Endothelial cell of umbilical vein (primary cell): ENCODE results near the gene MACROD2. TPM values are rescaled to one million over a fixed set of nuclear protein-coding genes. Genes with fewer than 3 reads are reported as not detected.

ENCODE experiments used
- BruUV-seq: library from RNA; stranded (reverse); fragments of 400-500 nt; replicated peaks from 2 replicates; lab custom pipeline; 2021; lab: Mats Ljungman, UMichigan
- CTCF ChIA-PET: fragments of 300-600, 350-600 bp; sonication (Branson Sonifier 250); formaldehyde crosslinking; loops from one replicate; lab custom pipeline; 2021; ENCODE audit warnings: antibody characterized with exemption, inconsistent platforms; lab: Charles Lee
- POLR2A ChIA-PET: fragments of 300-600, 350-600 bp; sonication (Branson Sonifier 250); formaldehyde crosslinking; loops from one replicate; lab custom pipeline; 2021; ENCODE audit warnings: antibody characterized with exemption, inconsistent platforms; lab: Charles Lee
- DNase-seq: peaks from one replicate; pipeline ENCODE4 v3.0.0-alpha.2; 2011; ENCODE audit warnings: low read depth, low spot score
- FAIRE-seq: peaks from 2 replicates; lab custom pipeline; 2011; peaks lifted over from hg19 to GRCh38; lab: Jason Lieb, UNC
- H2AFZ ChIP-seq: 2 replicates; pipeline ENCODE4 v1.6.0; 2012; ENCODE audit warnings: low read depth, low read length, control low read depth, inconsistent platforms
- H3K27ac ChIP-seq: 2 replicates; pipeline ENCODE4 v1.5.1; 2011; ENCODE audit warnings: low read depth, mild to moderate bottlenecking, control low read depth, low read length, moderate library complexity; ENCODE audit not compliant: insufficient read depth
- H3K27me3 ChIP-seq, 2 experiments: 2 replicates each; pipeline versions ENCODE4 v1.6.0 to v1.6.1; 2011; ENCODE audit warnings: low read length in 2 of 2, mixed read lengths in 1 of 2; ENCODE audit not compliant: control insufficient read depth in 2 of 2, insufficient read depth in 2 of 2
- H3K36me3 ChIP-seq, 2 experiments: 2 replicates in 1 of 2; 3 replicates in 1 of 2; pipeline ENCODE4 v1.5.1; 2011; ENCODE audit warnings: low read length in 2 of 2, mild to moderate bottlenecking in 1 of 2, moderate library complexity in 1 of 2; ENCODE audit not compliant: control insufficient read depth in 2 of 2, insufficient read depth in 2 of 2; ENCODE audit errors: extremely low read depth in 1 of 2
- H3K4me1 ChIP-seq: 3 replicates; pipeline ENCODE4 v1.5.1; 2011; ENCODE audit warnings: mild to moderate bottlenecking, low read length; ENCODE audit not compliant: control insufficient read depth, insufficient read depth; ENCODE audit errors: extremely low read depth
- H3K4me2 ChIP-seq: 2 replicates; pipeline ENCODE4 v1.6.1; 2011; ENCODE audit warnings: low read length, control low read depth, mixed read lengths; ENCODE audit not compliant: insufficient read depth
- H3K4me3 ChIP-seq, 3 experiments: fragments of 200-600 bp in 1 of 3; sonication (generic), shearing (Covaris generic) in 1 of 3; replicated peaks in 1 of 3; 2 replicates each; pipeline ENCODE4 v1.5.1; 2011 to 2016; ENCODE audit warnings: control low read depth in 3 of 3, low read length in 3 of 3, mild to moderate bottlenecking in 2 of 3, inconsistent platforms in 1 of 3, low read depth in 1 of 3, moderate library complexity in 1 of 3; ENCODE audit not compliant: insufficient read depth in 1 of 3
- H3K79me2 ChIP-seq: 2 replicates; pipeline ENCODE4 v1.6.0; 2012; ENCODE audit warnings: low read length, inconsistent platforms; ENCODE audit not compliant: control insufficient read depth, insufficient read depth
- H3K9ac ChIP-seq: replicated peaks from 2 replicates; pipeline ENCODE3; 2011; ENCODE audit warnings: low read length, control low read depth; ENCODE audit not compliant: insufficient read depth; ENCODE audit errors: extremely low read depth
- H3K9me1 ChIP-seq: replicated peaks from 3 replicates; pipeline ENCODE4 v1.6.0; 2011; ENCODE audit warnings: mild to moderate bottlenecking, low read length; ENCODE audit not compliant: control insufficient read depth, insufficient read depth; ENCODE audit errors: extremely low read depth
- H3K9me3 ChIP-seq: replicated peaks from 2 replicates; pipeline ENCODE4 v1.5.1; 2012; ENCODE audit warnings: low read length, inconsistent platforms; ENCODE audit not compliant: control insufficient read depth, insufficient read depth
- H4K20me1 ChIP-seq: replicated peaks from 2 replicates; pipeline ENCODE3; 2011; ENCODE audit warnings: mild to moderate bottlenecking, low read length; ENCODE audit not compliant: control insufficient read depth, insufficient read depth; ENCODE audit errors: extremely low read depth
- EZH2 ChIP-seq: IDR thresholded peaks from 2 replicates; pipeline ENCODE4 v1.6.1; 2012; ENCODE audit warnings: borderline replicate concordance, low read depth, mild to moderate bottlenecking, moderate library complexity, low read length, inconsistent platforms; ENCODE audit not compliant: severe bottlenecking
- FOS ChIP-seq: IDR thresholded peaks from 2 replicates; pipeline ENCODE4 v1.6.1; 2011; ENCODE audit warnings: mild to moderate bottlenecking, low read length, moderate library complexity, borderline replicate concordance; ENCODE audit not compliant: insufficient read depth
- GATA2 ChIP-seq: IDR thresholded peaks from 2 replicates; pipeline ENCODE4 v1.7.0; 2011; ENCODE audit warnings: low read depth, mild to moderate bottlenecking, moderate library complexity, mixed read lengths, low read length; ENCODE audit not compliant: insufficient read length, insufficient read depth
- JUN ChIP-seq: IDR thresholded peaks from 2 replicates; pipeline ENCODE4 v1.6.1; 2011; ENCODE audit warnings: borderline replicate concordance, low read depth; ENCODE audit not compliant: insufficient read length, insufficient read depth
- MYC ChIP-seq: IDR thresholded peaks from one replicate; pipeline ENCODE4 v1.6.1; 2011; ENCODE audit warnings: mild to moderate bottlenecking, low read depth, low read length
- POLR2A ChIP-seq: IDR thresholded peaks from 2 replicates; pipeline ENCODE4 v1.6.1; 2012; ENCODE audit warnings: low read depth, mild to moderate bottlenecking, control low read depth, low read length
- POLR2AphosphoS5 ChIP-seq: IDR thresholded peaks from 2 replicates; pipeline ENCODE4 v1.6.1; 2012; ENCODE audit warnings: low read depth, mild to moderate bottlenecking, control low read depth, low read length, moderate library complexity; ENCODE audit not compliant: insufficient read depth
- dilution Hi-C: fragments of 300-500 bp; cut with MboI; formaldehyde crosslinking; loops from one replicate; pipeline ENCODE4 v1.15.0; 2019; ENCODE audit warnings: low sequenced_read_pairs; ENCODE audit not compliant: extremely low pct_ligation_motif_present
- intact Hi-C: fragments of 100-400 bp; cut with micrococcal nuclease; formaldehyde crosslinking; loops from one replicate; pipeline ENCODE4 v1.10.0; 2022
- polyA plus RNA-seq, 4 experiments: library from polyadenylated mRNA; depleted of rRNA in 3 of 4; stranded (reverse) in 3 of 4; unstranded in 1 of 4; fragments of >200 nt; gene quantifications; 2 replicates each; pipeline versions ENCODE4 v1.2.1 to v1.2.3, GENCODE V29; 2011 to 2012; ENCODE audit warnings: missing spikeins in 1 of 4
- total RNA-seq: library from RNA; stranded (reverse); gene quantifications from 2 replicates; pipeline ENCODE4 v1.2.3, GENCODE V29; 2021
- TF ChIP-seq, protein P1 (sequence below), 2 donors: IDR thresholded peaks; 1 replicate in 1 of 2; 2 replicates in 1 of 2; pipeline ENCODE4 v1.5.1; 2011; ENCODE audit warnings: low read length in 2 of 2, mild to moderate bottlenecking in 2 of 2, moderate library complexity in 2 of 2, control low read depth in 1 of 2, inconsistent platforms in 1 of 2, low read depth in 1 of 2; ENCODE audit not compliant: insufficient read depth in 1 of 2; ENCODE audit errors: extremely low read depth in 1 of 2
- TF ChIP-seq, protein P2 (sequence below): IDR thresholded peaks from 2 replicates; pipeline ENCODE4 v1.6.1; 2011; ENCODE audit not compliant: insufficient read depth, insufficient read length

The MACROD2 gene
- total and polyA plus RNA-seq, 2 donors (not counting 3 experiments of a cell fraction or from before 2014, with no cell fraction given): 0.11 to 0.73 TPM

DNA sequence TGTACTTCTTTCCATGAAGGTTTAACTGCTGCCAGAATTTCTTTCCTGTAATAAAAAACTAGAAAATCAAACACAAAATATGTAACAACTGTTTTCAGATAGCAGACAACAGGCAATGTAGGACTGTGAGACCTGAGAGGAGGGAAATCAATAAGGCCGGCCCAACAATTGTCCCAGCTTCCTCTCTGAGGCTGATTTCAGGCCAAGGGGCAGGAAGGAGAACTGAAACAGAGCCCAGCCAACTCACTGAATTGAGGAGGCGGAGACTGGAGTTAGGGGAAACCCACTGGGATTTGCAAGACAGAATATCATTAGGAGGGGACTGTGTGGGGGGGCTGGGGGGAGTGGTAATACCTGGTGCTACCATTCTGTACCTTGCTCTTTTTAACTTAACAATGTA is 299.9 kb downstream of the MACROD2 start:
- Histone ChIP-seq H2AFZ (no peak overlapping the region), H4K20me1 (no peaks in the 10 kb centered on the region), H3K4me2 (no peak overlapping the region), H3K9ac (no peak overlapping the region), H3K9me3 (no peaks in the 10 kb centered on the region), H3K4me1 (no peaks in the 10 kb centered on the region), H3K79me2 (no peaks in the 10 kb centered on the region), H3K27ac (no peak overlapping the region), H3K36me3 (no peaks in the 10 kb centered on the region), H3K27me3 (no peaks in the 10 kb centered on the region), H3K4me3 (no peak overlapping the region), H3K9me1 (no peaks in the 10 kb centered on the region)
- CTCF ChIA-PET: no interaction called here
- FAIRE-seq: no peak
- intact Hi-C loops (no loop called here), dilution Hi-C loops (no loop called here)
- POLR2A ChIA-PET: no interaction called here
- TF ChIP-seq MYC (no peak), POLR2A (no peak), POLR2AphosphoS5 (no peak), FOS (no peak), JUN (no peak), GATA2 (no peak), EZH2 (no peak)
- TF ChIP-seq, protein P1, sequence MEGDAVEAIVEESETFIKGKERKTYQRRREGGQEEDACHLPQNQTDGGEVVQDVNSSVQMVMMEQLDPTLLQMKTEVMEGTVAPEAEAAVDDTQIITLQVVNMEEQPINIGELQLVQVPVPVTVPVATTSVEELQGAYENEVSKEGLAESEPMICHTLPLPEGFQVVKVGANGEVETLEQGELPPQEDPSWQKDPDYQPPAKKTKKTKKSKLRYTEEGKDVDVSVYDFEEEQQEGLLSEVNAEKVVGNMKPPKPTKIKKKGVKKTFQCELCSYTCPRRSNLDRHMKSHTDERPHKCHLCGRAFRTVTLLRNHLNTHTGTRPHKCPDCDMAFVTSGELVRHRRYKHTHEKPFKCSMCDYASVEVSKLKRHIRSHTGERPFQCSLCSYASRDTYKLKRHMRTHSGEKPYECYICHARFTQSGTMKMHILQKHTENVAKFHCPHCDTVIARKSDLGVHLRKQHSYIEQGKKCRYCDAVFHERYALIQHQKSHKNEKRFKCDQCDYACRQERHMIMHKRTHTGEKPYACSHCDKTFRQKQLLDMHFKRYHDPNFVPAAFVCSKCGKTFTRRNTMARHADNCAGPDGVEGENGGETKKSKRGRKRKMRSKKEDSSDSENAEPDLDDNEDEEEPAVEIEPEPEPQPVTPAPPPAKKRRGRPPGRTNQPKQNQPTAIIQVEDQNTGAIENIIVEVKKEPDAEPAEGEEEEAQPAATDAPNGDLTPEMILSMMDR (IDR thresholded peaks at IDR 0.05; ENCODE audit: extremely low read depth in 1 of 2, insufficient read depth in 1 of 2, low read depth in 1 of 2, low read length in 2 of 2): no peak
- TF ChIP-seq, protein P2, sequence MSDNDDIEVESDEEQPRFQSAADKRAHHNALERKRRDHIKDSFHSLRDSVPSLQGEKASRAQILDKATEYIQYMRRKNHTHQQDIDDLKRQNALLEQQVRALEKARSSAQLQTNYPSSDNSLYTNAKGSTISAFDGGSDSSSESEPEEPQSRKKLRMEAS: no peak
- BruUV-seq: no TSS peak
- DNase-seq: peak; percentile 8
